ENCODE measurements around the gene BRD1. TPM values are rescaled to one million over a fixed set of nuclear protein-coding genes. Genes with fewer than 3 reads are reported as not detected.

Gene BRD1
- 25.1 and 28.2 TPM in 2 replicates for total RNA-seq (2014; rRNA removed; shearing (Covaris generic))

GRCh38 chr22:49827853-49828598, at the start of gene BRD1:
BRD1 (minus strand) TSS chr22:49827873; CDS start chr22:49824317, 3,556 bp downstream.
- peak within 1 kb of the TSS; percentile 83 for H3K27ac ChIP-seq
- peaks cover 33% of the 10 kb centered on the region for H3K36me3 ChIP-seq
- H3K9me3 ChIP-seq (replicated peaks) = 0 out of 2 replicates have a peak, but pooled peaks cover 2% of the 10 kb centered on the region
- peak in 1 of 2 experiments; percentile 57 for DNase-seq (ENCODE audit: low read depth in 1 of 2, low spot score in 2 of 2)
- H3K27me3 ChIP-seq (replicated peaks) = peaks cover 4% of the 10 kb centered on the region; the same call in 1 of the 2 replicates
- H3K4me3 ChIP-seq = peak within 1 kb of the TSS; percentile 97
- peaks cover 14% of the 10 kb centered on the region for H3K4me1 ChIP-seq (replicated peaks)

- no peak for DNase-seq (ENCODE audit: low read depth in 1 of 2, low spot score in 2 of 2)
- Histone ChIP-seq H3K4me3 (no peak overlapping the region), H3K36me3 (peaks cover 22% of the 10 kb centered on the region), H3K4me1 (replicated peaks) (no peaks in the 10 kb centered on the region), H3K9me3 (replicated peaks) (peaks cover 14% of the 10 kb centered on the region), H3K27me3 (replicated peaks) (no peaks in the 10 kb centered on the region), H3K27ac (no peak overlapping the region)
Measured at GRCh38 chr22:49873228-49873940, 45.7 kb upstream of the BRD1 start.

GRCh38 chr22:49872347-49872746, 44.7 kb upstream of the BRD1 start:
- Histone ChIP-seq H3K27me3 (replicated peaks) (no peaks in the 10 kb centered on the region), H3K4me3 (no peak overlapping the region), H3K4me1 (replicated peaks) (no peaks in the 10 kb centered on the region), H3K36me3 (peaks cover 24% of the 10 kb centered on the region), H3K27ac (no peak overlapping the region), H3K9me3 (replicated peaks) (peaks cover 23% of the 10 kb centered on the region)
- no peak for DNase-seq (ENCODE audit: low read depth in 1 of 2, low spot score in 2 of 2)

- Histone ChIP-seq H3K9me3 (replicated peaks) (peaks cover 26% of the 10 kb centered on the region), H3K4me1 (replicated peaks) (no peaks in the 10 kb centered on the region), H3K4me3 (no peak overlapping the region), H3K27me3 (replicated peaks) (no peaks in the 10 kb centered on the region), H3K27ac (no peak overlapping the region), H3K36me3 (peaks cover 22% of the 10 kb centered on the region)
- DNase-seq (ENCODE audit: low read depth in 1 of 2, low spot score in 2 of 2) = no peak
Measured at GRCh38 chr22:49871482-49871881, 43.8 kb upstream of the BRD1 start.

- no peaks in the 10 kb centered on the region for H3K4me1 ChIP-seq (replicated peaks)
- H3K27me3 ChIP-seq (replicated peaks) = no peaks in the 10 kb centered on the region
- peaks cover 20% of the 10 kb centered on the region for H3K36me3 ChIP-seq
- H3K4me3 ChIP-seq = no peak overlapping the region
- DNase-seq (ENCODE audit: low read depth in 1 of 2, low spot score in 2 of 2) = no peak
- no peak overlapping the region for H3K27ac ChIP-seq
- peaks cover 30% of the 10 kb centered on the region for H3K9me3 ChIP-seq (replicated peaks)
Measured at GRCh38 chr22:49869845-49870712, 42.4 kb upstream of the BRD1 start.

GRCh38 chr22:49869086-49869830, 41.6 kb upstream of the BRD1 start:
- H3K9me3 ChIP-seq (replicated peaks) = peaks cover 30% of the 10 kb centered on the region
- H3K27me3 ChIP-seq (replicated peaks) = no peaks in the 10 kb centered on the region
- H3K4me1 ChIP-seq (replicated peaks) = no peaks in the 10 kb centered on the region
- H3K4me3 ChIP-seq = no peak overlapping the region
- no peak overlapping the region for H3K27ac ChIP-seq
- peaks cover 20% of the 10 kb centered on the region for H3K36me3 ChIP-seq
- DNase-seq (ENCODE audit: low read depth in 1 of 2, low spot score in 2 of 2) = no peak

GRCh38 chr22:49867303-49868265, 39.9 kb upstream of the BRD1 start:
- H3K36me3 ChIP-seq = peaks cover 20% of the 10 kb centered on the region; the same call in 1 of the 2 replicates
- H3K4me1 ChIP-seq (replicated peaks) = no peaks in the 10 kb centered on the region
- no peaks in the 10 kb centered on the region for H3K27me3 ChIP-seq (replicated peaks)
- H3K9me3 ChIP-seq (replicated peaks) = peaks cover 30% of the 10 kb centered on the region
- H3K27ac ChIP-seq = no peak overlapping the region
- no peak for DNase-seq (ENCODE audit: low read depth in 1 of 2, low spot score in 2 of 2)
- no peak overlapping the region for H3K4me3 ChIP-seq

GRCh38 chr22:49866646-49867045, 39.0 kb upstream of the BRD1 start:
- no peaks in the 10 kb centered on the region for H3K4me1 ChIP-seq (replicated peaks)
- peaks cover 30% of the 10 kb centered on the region for H3K9me3 ChIP-seq (replicated peaks)
- H3K27ac ChIP-seq = no peak overlapping the region
- no peak overlapping the region for H3K4me3 ChIP-seq
- H3K27me3 ChIP-seq (replicated peaks) = no peaks in the 10 kb centered on the region
- no peak for DNase-seq (ENCODE audit: low read depth in 1 of 2, low spot score in 2 of 2)
- peaks cover 20% of the 10 kb centered on the region; the same call in 1 of the 2 replicates for H3K36me3 ChIP-seq

- peaks cover 30% of the 10 kb centered on the region for H3K9me3 ChIP-seq (replicated peaks)
- H3K27me3 ChIP-seq (replicated peaks) = no peaks in the 10 kb centered on the region
- no peak overlapping the region for H3K4me3 ChIP-seq
- no peaks in the 10 kb centered on the region for H3K4me1 ChIP-seq (replicated peaks)
- peaks cover 20% of the 10 kb centered on the region; the same call in 1 of the 2 replicates for H3K36me3 ChIP-seq
- no peak overlapping the region for H3K27ac ChIP-seq
- DNase-seq (ENCODE audit: low read depth in 1 of 2, low spot score in 2 of 2) = no peak
Measured at GRCh38 chr22:49866134-49866533, 38.5 kb upstream of the BRD1 start.

GRCh38 chr22:49865156-49865555, 37.5 kb upstream of the BRD1 start:
- H3K4me1 ChIP-seq (replicated peaks) = no peaks in the 10 kb centered on the region
- no peak overlapping the region for H3K27ac ChIP-seq
- no peak for DNase-seq (ENCODE audit: low read depth in 1 of 2, low spot score in 2 of 2)
- peaks cover 20% of the 10 kb centered on the region; the same call in 1 of the 2 replicates for H3K36me3 ChIP-seq
- H3K9me3 ChIP-seq (replicated peaks) = peaks cover 29% of the 10 kb centered on the region
- no peaks in the 10 kb centered on the region for H3K27me3 ChIP-seq (replicated peaks)
- H3K4me3 ChIP-seq = no peak overlapping the region

- Histone ChIP-seq H3K4me3 (no peak overlapping the region), H3K9me3 (replicated peaks) (peaks cover 17% of the 10 kb centered on the region), H3K27ac (no peak overlapping the region), H3K4me1 (replicated peaks) (no peaks in the 10 kb centered on the region), H3K27me3 (replicated peaks) (no peaks in the 10 kb centered on the region), H3K36me3 (peaks cover 14% of the 10 kb centered on the region; the same call in 1 of the 2 replicates)
- no peak for DNase-seq (ENCODE audit: low read depth in 1 of 2, low spot score in 2 of 2)
Measured at GRCh38 chr22:49863931-49864330, 36.3 kb upstream of the BRD1 start.

- H3K27me3 ChIP-seq (replicated peaks) = no peaks in the 10 kb centered on the region
- H3K36me3 ChIP-seq = peaks cover 9% of the 10 kb centered on the region; the same call in 1 of the 2 replicates
- no peak overlapping the region for H3K27ac ChIP-seq
- H3K4me1 ChIP-seq (replicated peaks) = no peaks in the 10 kb centered on the region
- peaks cover 8% of the 10 kb centered on the region for H3K9me3 ChIP-seq (replicated peaks)
- no peak for DNase-seq (ENCODE audit: low read depth in 1 of 2, low spot score in 2 of 2)
- H3K4me3 ChIP-seq = no peak overlapping the region
Measured at GRCh38 chr22:49862496-49862776, 34.8 kb upstream of the BRD1 start.
